Measurements from ENCODE around the gene ZBTB42.

Gene ZBTB42

GRCh38 chr14:104758981-104759969 is 41.6 kb upstream of the ZBTB42 start:
- H3K27me3 ChIP-seq (ENCODE audit: control insufficient read depth in 1 of 2, insufficient read depth in 1 of 2, low read length in 2 of 2): no peaks in the 10 kb centered on the region
- no peak overlapping the region for H3K4ac ChIP-seq (ENCODE audit: low read depth in 1 of 2, low read length in 2 of 2)
- H3K79me1 ChIP-seq (replicated peaks; ENCODE audit: low read length, poor library complexity, severe bottlenecking): peaks cover 50% of the 10 kb centered on the region

GRCh38 chr14:104765517-104765916 is 35.4 kb upstream of the ZBTB42 start:
- Histone ChIP-seq H4K8ac (ENCODE audit: low read length) (no peak overlapping the region), H3K4me3 (ENCODE audit: insufficient read depth in 1 of 2, low read depth in 1 of 2, low read length in 2 of 2) (no peak overlapping the region), H3K27ac (ENCODE audit: low read length, poor library complexity, severe bottlenecking) (no peak overlapping the region), H3K79me1 (replicated peaks; ENCODE audit: low read length, poor library complexity, severe bottlenecking) (peaks cover 9% of the 10 kb centered on the region), H3K27me3 (ENCODE audit: control insufficient read depth in 1 of 2, insufficient read depth in 1 of 2, low read length in 2 of 2) (no peaks in the 10 kb centered on the region), H3K9me3 (ENCODE audit: control insufficient read depth, low read length) (no peaks in the 10 kb centered on the region), H2AFZ (ENCODE audit: low read depth, low read length) (no peak overlapping the region), H3K14ac (ENCODE audit: low read length in 2 of 2) (no peak overlapping the region), H3K4me1 (ENCODE audit: control insufficient read depth, insufficient read depth, low read depth, low read length) (peaks cover 15% of the 10 kb centered on the region), H3K36me3 (ENCODE audit: control insufficient read depth in 1 of 2, insufficient read depth in 2 of 2, low read depth in 1 of 2, low read length in 2 of 2) (peaks cover 22 to 26% of the 10 kb centered on the region in 2 experiments), H3K4ac (ENCODE audit: low read depth in 1 of 2, low read length in 2 of 2) (no peak overlapping the region), H3K18ac (ENCODE audit: low read depth in 1 of 2, low read length in 2 of 2) (no peak overlapping the region), H2BK12ac (ENCODE audit: low read length in 2 of 2) (no peak overlapping the region), H2BK15ac (ENCODE audit: low read depth, poor library complexity, severe bottlenecking) (no peak overlapping the region), H4K91ac (ENCODE audit: low read length) (no peak overlapping the region), H2AK5ac (ENCODE audit: low read length, severe bottlenecking) (no peak overlapping the region), H3K23ac (ENCODE audit: low read length in 2 of 2) (no peak overlapping the region), H2BK120ac (ENCODE audit: low read depth, low read length) (no peak overlapping the region), H3K9ac (ENCODE audit: low read length) (no peak overlapping the region), H3K4me2 (ENCODE audit: low read length, poor library complexity, severe bottlenecking) (no peak overlapping the region), H2BK5ac (ENCODE audit: low read depth, low read length, poor library complexity, severe bottlenecking) (no peak overlapping the region)
- no peak for DNase-seq
- WGBS: 100% methylated on average over 3 of the region's 3 CpGs

More at GRCh38 chr14:104758981-104759969, 41.6 kb upstream of the ZBTB42 start:
- DNase-seq: no peak
- H2AFZ ChIP-seq (ENCODE audit: low read depth, low read length): no peak overlapping the region
- no peak overlapping the region for H3K9ac ChIP-seq (ENCODE audit: low read length)
- WGBS: 96% methylated on average over 25 of the region's 30 CpGs
- H4K8ac ChIP-seq (ENCODE audit: low read length): no peak overlapping the region
- no peak overlapping the region for H4K91ac ChIP-seq (ENCODE audit: low read length)
- H3K4me3 ChIP-seq (ENCODE audit: insufficient read depth in 1 of 2, low read depth in 1 of 2, low read length in 2 of 2): no peak overlapping the region
- no peak overlapping the region for H2BK5ac ChIP-seq (ENCODE audit: low read depth, low read length, poor library complexity, severe bottlenecking)
- H3K4me2 ChIP-seq (ENCODE audit: low read length, poor library complexity, severe bottlenecking): no peak overlapping the region
- H2BK120ac ChIP-seq (ENCODE audit: low read depth, low read length): no peak overlapping the region
- peaks cover 15% of the 10 kb centered on the region for H3K4me1 ChIP-seq (ENCODE audit: control insufficient read depth, insufficient read depth, low read depth, low read length)
- H2BK15ac ChIP-seq (ENCODE audit: low read depth, poor library complexity, severe bottlenecking): no peak overlapping the region
- H3K36me3 ChIP-seq (ENCODE audit: control insufficient read depth in 1 of 2, insufficient read depth in 2 of 2, low read depth in 1 of 2, low read length in 2 of 2): peaks cover 66 to 67% of the 10 kb centered on the region in 2 experiments
- no peak overlapping the region for H3K14ac ChIP-seq (ENCODE audit: low read length in 2 of 2)
- H3K9me3 ChIP-seq (ENCODE audit: control insufficient read depth, low read length): no peaks in the 10 kb centered on the region
- H2BK12ac ChIP-seq (ENCODE audit: low read length in 2 of 2): no peak overlapping the region
- H2AK5ac ChIP-seq (ENCODE audit: low read length, severe bottlenecking): no peak overlapping the region
- no peak overlapping the region for H3K27ac ChIP-seq (ENCODE audit: low read length, poor library complexity, severe bottlenecking)
- no peak overlapping the region for H3K23ac ChIP-seq (ENCODE audit: low read length in 2 of 2)
- no peak overlapping the region for H3K18ac ChIP-seq (ENCODE audit: low read depth in 1 of 2, low read length in 2 of 2)

GRCh38 chr14:104766256-104766862 is 34.5 kb upstream of the ZBTB42 start:
- H3K9ac ChIP-seq (ENCODE audit: low read length): no peak overlapping the region
- no peak overlapping the region for H2AK5ac ChIP-seq (ENCODE audit: low read length, severe bottlenecking)
- H3K27me3 ChIP-seq (ENCODE audit: control insufficient read depth in 1 of 2, insufficient read depth in 1 of 2, low read length in 2 of 2): no peaks in the 10 kb centered on the region
- H4K8ac ChIP-seq (ENCODE audit: low read length): no peak overlapping the region
- no peak overlapping the region for H3K18ac ChIP-seq (ENCODE audit: low read depth in 1 of 2, low read length in 2 of 2)
- no peak overlapping the region for H3K4me2 ChIP-seq (ENCODE audit: low read length, poor library complexity, severe bottlenecking)
- H3K4me3 ChIP-seq (ENCODE audit: insufficient read depth in 1 of 2, low read depth in 1 of 2, low read length in 2 of 2): no peak overlapping the region
- no peak overlapping the region for H2BK15ac ChIP-seq (ENCODE audit: low read depth, poor library complexity, severe bottlenecking)
- peaks cover under 1% of the 10 kb centered on the region for H3K79me1 ChIP-seq (replicated peaks; ENCODE audit: low read length, poor library complexity, severe bottlenecking)
- H2BK12ac ChIP-seq (ENCODE audit: low read length in 2 of 2): no peak overlapping the region
- H3K4me1 ChIP-seq (ENCODE audit: control insufficient read depth, insufficient read depth, low read depth, low read length): peaks cover 10% of the 10 kb centered on the region
- no peak overlapping the region for H4K91ac ChIP-seq (ENCODE audit: low read length)
- no peak overlapping the region for H3K14ac ChIP-seq (ENCODE audit: low read length in 2 of 2)
- H2BK120ac ChIP-seq (ENCODE audit: low read depth, low read length): no peak overlapping the region
- H3K27ac ChIP-seq (ENCODE audit: low read length, poor library complexity, severe bottlenecking): no peak overlapping the region
- H3K4ac ChIP-seq (ENCODE audit: low read depth in 1 of 2, low read length in 2 of 2): no peak overlapping the region
- no peak for DNase-seq
- H2BK5ac ChIP-seq (ENCODE audit: low read depth, low read length, poor library complexity, severe bottlenecking): no peak overlapping the region
- H3K9me3 ChIP-seq (ENCODE audit: control insufficient read depth, low read length): no peaks in the 10 kb centered on the region
- no peak overlapping the region for H2AFZ ChIP-seq (ENCODE audit: low read depth, low read length)
- WGBS: 90% methylated on average over 2 of the region's 4 CpGs
- H3K36me3 ChIP-seq (ENCODE audit: control insufficient read depth in 1 of 2, insufficient read depth in 2 of 2, low read depth in 1 of 2, low read length in 2 of 2): peaks cover 24 to 26% of the 10 kb centered on the region in 2 experiments
- H3K23ac ChIP-seq (ENCODE audit: low read length in 2 of 2): no peak overlapping the region
